Activated CD4-positive, alpha-beta memory T cell treated with anti-CD3 and anti-CD28 coated beads, Interleukin-2, amount 10 ng/mL, durations not matched to agents 7 days and 5 days (primary cell): ENCODE measurements around the gene MAP3K5. TPM values are rescaled to one million over a fixed set of nuclear protein-coding genes. Genes with fewer than 3 reads are reported as not detected.

Source experiments
- CTCF ChIA-PET: fragments of 350-600 bp; sonication (Branson Sonifier 250); formaldehyde crosslinking; loops from one replicate; lab custom pipeline; 2021; ENCODE audit warnings: antibody characterized with exemption, inconsistent platforms; lab: Charles Lee
- POLR2A ChIA-PET: fragments of 350-600 bp; sonication (Branson Sonifier 250); formaldehyde crosslinking; loops from one replicate; lab custom pipeline; 2021; ENCODE audit warnings: antibody characterized with exemption; lab: Charles Lee
- DNase-seq: peaks from one replicate; pipeline ENCODE4 v3.0.0-alpha.2; 2020
- H3K27ac Mint-ChIP-seq: one replicate; pipeline ENCODE4 v1.8.0; 2021; ENCODE audit warnings: mild to moderate bottlenecking, mixed read lengths
- H3K27me3 Mint-ChIP-seq: one replicate; pipeline ENCODE4 v1.8.0; 2021; ENCODE audit warnings: mixed read lengths
- H3K36me3 Mint-ChIP-seq: one replicate; pipeline ENCODE4 v1.8.0; 2021; ENCODE audit warnings: low read depth, mixed read lengths
- H3K4me1 Mint-ChIP-seq: one replicate; pipeline ENCODE4 v1.8.0; 2021; ENCODE audit warnings: mixed read lengths
- H3K4me3 Mint-ChIP-seq: one replicate; pipeline ENCODE4 v1.8.0; 2021; ENCODE audit warnings: mild to moderate bottlenecking, mixed read lengths
- H3K9me3 Mint-ChIP-seq: one replicate; pipeline ENCODE4 v1.8.0; 2021; ENCODE audit warnings: mixed read lengths
- total RNA-seq, 2 experiments: library from RNA; stranded (reverse); gene quantifications; one replicate each; pipeline ENCODE4 v1.2.3, GENCODE V29; 2021

The MAP3K5 gene
- total RNA-seq, 2 experiments from 2014 or later, result 25.4 to 25.9 TPM

- CTCF ChIA-PET, result no interaction called here
- H3K27me3 Mint-ChIP-seq, result peaks cover under 1% of the 10 kb centered on the region
- no peaks in the 10 kb centered on the region for H3K36me3 Mint-ChIP-seq
These were observed 280.4 kb downstream of the MAP3K5 start for GRCh38 chr6:136511926-136512325.

DNA sequence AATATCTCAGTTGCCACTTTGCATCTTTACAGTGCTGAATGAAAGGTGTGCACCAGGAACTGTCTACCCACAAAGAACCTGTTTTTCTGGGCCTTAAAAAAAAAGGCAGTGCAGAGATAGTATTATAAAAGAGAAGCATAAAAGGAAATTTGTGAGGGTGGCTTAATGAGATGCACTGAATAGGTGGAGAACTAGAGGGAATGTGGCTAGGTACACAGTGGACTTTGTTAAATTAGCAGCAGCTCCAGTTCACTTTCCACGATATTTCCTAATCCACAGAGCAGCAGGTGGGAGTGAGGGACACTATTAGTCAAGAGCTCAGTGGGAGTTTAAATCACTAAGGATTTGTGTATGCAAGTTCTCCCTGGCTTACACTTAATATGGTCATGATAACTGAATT is 280.9 kb downstream of the MAP3K5 start:
- ChIA-PET POLR2A (interaction anchor here (1.3 kb wide), 1 partner anchor 221 kb away, joined by 3 read pairs; no protein-coding TSS in a partner anchor), CTCF (no interaction called here)
- no peak overlapping the region for H3K27ac Mint-ChIP-seq
- no peaks in the 10 kb centered on the region for H3K36me3 Mint-ChIP-seq
- H3K9me3 Mint-ChIP-seq, result no peaks in the 10 kb centered on the region
- peaks cover 10% of the 10 kb centered on the region for H3K4me1 Mint-ChIP-seq
- no peak overlapping the region for H3K4me3 Mint-ChIP-seq
- no peaks in the 10 kb centered on the region for H3K27me3 Mint-ChIP-seq
- DNase-seq, result no peak

More at GRCh38 chr6:136511926-136512325, 280.4 kb downstream of the MAP3K5 start:
- POLR2A ChIA-PET, result no interaction called here
- peaks cover 10% of the 10 kb centered on the region for H3K4me1 Mint-ChIP-seq
- DNase-seq, result no peak
- H3K4me3 Mint-ChIP-seq, result no peak overlapping the region
- H3K27ac Mint-ChIP-seq, result no peak overlapping the region
- H3K9me3 Mint-ChIP-seq, result no peaks in the 10 kb centered on the region

DNA sequence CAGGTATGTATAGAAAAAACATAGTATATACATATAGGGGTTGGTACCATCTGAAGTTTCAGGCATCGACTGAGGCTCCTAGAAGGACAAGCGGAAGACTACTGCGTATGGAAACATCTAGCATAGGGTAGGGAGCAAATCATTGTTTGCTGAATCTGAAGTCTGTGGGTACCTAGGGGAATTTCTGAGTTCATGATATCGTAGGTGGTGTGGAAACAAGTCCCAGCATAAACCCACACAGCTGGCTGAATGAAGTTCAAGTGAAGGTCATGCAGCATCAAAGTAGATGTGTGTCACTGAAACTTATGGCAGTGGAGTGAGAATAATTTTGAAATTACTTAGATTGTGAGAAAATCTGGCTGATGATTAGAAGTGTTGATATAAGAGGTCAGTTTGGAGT is 281.5 kb downstream of the MAP3K5 start:
- Mint-ChIP-seq H3K4me3 (no peak overlapping the region), H3K4me1 (peaks cover 10% of the 10 kb centered on the region), H3K27me3 (peaks cover 2% of the 10 kb centered on the region), H3K9me3 (no peaks in the 10 kb centered on the region), H3K27ac (no peak overlapping the region), H3K36me3 (no peaks in the 10 kb centered on the region)
- DNase-seq, result no peak
- ChIA-PET POLR2A (interaction anchor here (1.3 kb wide), 1 partner anchor 221 kb away, joined by 3 read pairs; no protein-coding TSS in a partner anchor), CTCF (no interaction called here)

DNA sequence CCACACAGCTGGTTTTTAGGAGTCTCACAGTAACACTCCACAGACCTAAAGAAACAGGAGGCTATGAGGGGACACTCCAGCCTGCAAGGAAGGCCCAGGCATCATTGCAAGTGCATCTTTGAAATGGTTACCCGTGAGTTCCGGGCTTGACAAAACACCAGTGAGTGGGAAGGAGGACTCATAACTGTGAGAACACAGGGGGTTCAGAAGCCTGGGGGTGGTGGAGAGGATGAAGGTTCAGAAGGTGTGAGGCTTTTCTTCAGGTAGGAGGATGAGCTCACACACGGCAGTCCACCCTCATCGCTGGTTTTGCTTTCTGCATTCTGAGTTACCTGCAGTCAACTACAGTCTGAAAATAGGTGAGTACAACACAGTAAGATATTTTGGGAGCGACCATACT is 282.0 kb downstream of the MAP3K5 start:
- ChIA-PET POLR2A (interaction anchor here (1.3 kb wide), 1 partner anchor 220 kb away, joined by 3 read pairs; no protein-coding TSS in a partner anchor), CTCF (no interaction called here)
- no peak overlapping the region for H3K4me3 Mint-ChIP-seq
- H3K27ac Mint-ChIP-seq, result no peak overlapping the region
- H3K9me3 Mint-ChIP-seq, result no peaks in the 10 kb centered on the region
- DNase-seq, result no peak
- H3K27me3 Mint-ChIP-seq, result peaks cover 2% of the 10 kb centered on the region
- no peaks in the 10 kb centered on the region for H3K36me3 Mint-ChIP-seq
- peaks cover 10% of the 10 kb centered on the region for H3K4me1 Mint-ChIP-seq

DNA sequence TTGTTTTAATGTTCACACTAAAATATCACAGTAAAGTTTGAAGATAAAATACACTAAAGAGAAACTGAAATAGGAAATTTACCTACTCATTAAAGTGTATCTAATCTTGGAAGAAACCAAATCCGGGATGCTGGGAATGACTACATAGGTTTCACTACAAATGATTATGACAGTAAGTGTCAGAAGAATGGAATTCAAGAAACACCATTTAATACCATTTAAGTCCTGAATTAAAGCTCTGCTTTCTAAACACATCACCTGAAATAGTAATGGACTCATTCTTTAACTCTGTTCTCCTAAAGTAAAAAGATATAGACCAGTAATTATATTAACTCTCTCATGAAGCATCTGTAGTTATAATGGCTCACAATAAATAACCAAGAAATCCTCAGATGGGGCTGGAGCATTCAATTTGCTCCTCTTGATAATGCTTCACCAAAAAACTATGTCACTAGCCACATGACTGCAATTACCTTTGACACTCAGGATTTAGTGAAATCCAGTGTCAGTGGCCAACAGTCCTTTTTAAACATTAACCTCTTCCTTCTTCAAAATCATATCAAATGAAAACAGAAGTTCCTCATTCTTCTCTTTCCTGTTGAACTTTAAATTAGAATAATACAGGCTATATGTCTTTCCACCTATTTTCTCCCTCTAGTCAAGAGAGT is 283.4 kb downstream of the MAP3K5 start:
- peaks cover 2% of the 10 kb centered on the region for H3K27me3 Mint-ChIP-seq
- ChIA-PET CTCF (no interaction called here), POLR2A (no interaction called here)
- no peaks in the 10 kb centered on the region for H3K9me3 Mint-ChIP-seq
- H3K4me1 Mint-ChIP-seq, result peaks cover 10% of the 10 kb centered on the region
- no peak overlapping the region for H3K27ac Mint-ChIP-seq
- H3K4me3 Mint-ChIP-seq, result no peak overlapping the region
- DNase-seq, result no peak
- H3K36me3 Mint-ChIP-seq, result no peaks in the 10 kb centered on the region

Other genes with a start within 250 kb of the MAP3K5 start
- gene MAP7, start 242.1 kb downstream of the MAP3K5 start, total RNA-seq, result 1 to 10 TPM; 1.4 to 1.8 TPM
- gene PEX7, start 30.1 kb upstream of the MAP3K5 start, total RNA-seq, result 1 to 10 TPM; 4.5 to 4.8 TPM
- gene SLC35D3, start 129.8 kb upstream of the MAP3K5 start, total RNA-seq, result under 1 TPM in 1 of 2 experiments, not detected in 1; 0.13 TPM